SK-N-SH (cell line): ENCODE results near the gene OPN1LW. TPM values are rescaled to one million over a fixed set of nuclear protein-coding genes. Genes with fewer than 3 reads are reported as not detected.

Source experiments
- CTCF ChIA-PET: fragments of 300-600, 350-600 bp; formaldehyde crosslinking; extraction: SDS; loops from one replicate; lab custom pipeline; 2021; lab: Yijun Ruan, JAX
- POLR2A ChIA-PET: fragments of 350-600 bp; sonication (Branson Sonifier 250); formaldehyde crosslinking; extraction: SDS; loops from one replicate; lab custom pipeline; 2020; ENCODE audit warnings: antibody characterized with exemption, inconsistent platforms; lab: Yijun Ruan, JAX
- DNase-seq: peaks from one replicate; pipeline ENCODE4 v3.0.0; 2012
- H2AFZ ChIP-seq: fragments of 200-600 bp; sonication (generic); 2 replicates; pipeline ENCODE4 v1.8.1; 2016; ENCODE audit warnings: antibody characterized with exemption, mild to moderate bottlenecking, low read depth
- H3F3A ChIP-seq: fragments of 200-600 bp; sonication (generic); replicated peaks from 2 replicates; pipeline ENCODE3; 2016; ENCODE audit warnings: antibody characterized with exemption, mild to moderate bottlenecking; ENCODE audit not compliant: insufficient read depth
- H3K27ac ChIP-seq, 2 experiments: fragments of 200-500 bp in 1 of 2; fragments of 200-600 bp in 1 of 2; sonication (Bioruptor generic) in 1 of 2; sonication (generic), shearing (Covaris generic) in 1 of 2; 2 replicates each; pipeline versions ENCODE4 v1.5.1 to v1.6.1; 2014 to 2016; ENCODE audit warnings: low read depth in 2 of 2, inconsistent platforms in 1 of 2, low read length in 1 of 2, mild to moderate bottlenecking in 1 of 2, mixed read lengths in 1 of 2
- H3K27me3 ChIP-seq: fragments of 200-600 bp; sonication (generic), shearing (Covaris generic); 2 replicates; pipeline ENCODE4 v1.6.1; 2016; ENCODE audit warnings: mixed run types; ENCODE audit not compliant: insufficient read depth
- H3K36me3 ChIP-seq, 2 experiments: fragments of 200-500 bp in 1 of 2; fragments of 200-600 bp in 1 of 2; sonication (Bioruptor generic) in 1 of 2; sonication (generic) in 1 of 2; replicated peaks in 1 of 2; 2 replicates each; pipeline versions ENCODE3 to v1.5.1; 2014 to 2016; ENCODE audit warnings: low read length in 1 of 2, mild to moderate bottlenecking in 1 of 2; ENCODE audit not compliant: insufficient read depth in 2 of 2, control insufficient read depth in 1 of 2
- H3K4me1 ChIP-seq, 2 experiments: fragments of 200-500 bp in 1 of 2; fragments of 200-600 bp in 1 of 2; sonication (Bioruptor generic) in 1 of 2; sonication (generic), shearing (Covaris generic) in 1 of 2; 2 replicates each; pipeline versions ENCODE4 v1.5.1 to v1.6.1; 2014 to 2016; ENCODE audit warnings: low read depth in 1 of 2, low read length in 1 of 2, mixed run types in 1 of 2; ENCODE audit not compliant: insufficient read depth in 2 of 2, control insufficient read depth in 1 of 2
- H3K4me2 ChIP-seq: fragments of 200-600 bp; sonication (generic), shearing (Covaris generic); 2 replicates; pipeline ENCODE4 v1.6.1; 2017; ENCODE audit warnings: mixed run types
- H3K4me3 ChIP-seq, 2 experiments: fragments of 200-500 bp in 1 of 2; fragments of 200-600 bp in 1 of 2; sonication (Bioruptor generic) in 1 of 2; sonication (generic), shearing (Covaris generic) in 1 of 2; 2 replicates each; pipeline versions ENCODE4 v1.5.1 to v1.8.1; 2014 to 2016; ENCODE audit warnings: low read depth in 2 of 2, inconsistent platforms in 1 of 2, low read length in 1 of 2, mild to moderate bottlenecking in 1 of 2, mixed read lengths in 1 of 2, moderate library complexity in 1 of 2
- H3K79me2 ChIP-seq: fragments of 200-600 bp; sonication (generic); 2 replicates; pipeline ENCODE4 v1.8.1; 2017; ENCODE audit warnings: mild to moderate bottlenecking; ENCODE audit not compliant: insufficient read depth
- H3K9ac ChIP-seq: fragments of 200-600 bp; sonication (generic); 2 replicates; pipeline ENCODE4 v1.6.1; 2017; ENCODE audit warnings: mixed run types
- H3K9me2 ChIP-seq: fragments of 200-600 bp; sonication (generic); 2 replicates; pipeline ENCODE4 v1.6.1; 2017; ENCODE audit warnings: mixed run types
- H3K9me3 ChIP-seq: fragments of 200-600 bp; sonication (generic); 2 replicates; pipeline ENCODE4 v1.6.1; 2017; ENCODE audit warnings: mixed run types, mild to moderate bottlenecking, moderate library complexity
- H4K20me1 ChIP-seq: fragments of 200-600 bp; sonication (generic); 2 replicates; pipeline ENCODE4 v1.6.1; 2017; ENCODE audit warnings: mild to moderate bottlenecking, mixed run types; ENCODE audit not compliant: insufficient read depth
- EP300 ChIP-seq, 2 experiments: IDR thresholded peaks; 2 replicates each; pipeline versions ENCODE4 v1.4.0 to v1.6.1; 2012; ENCODE audit warnings: borderline replicate concordance in 1 of 2, low read depth in 1 of 2, low read length in 1 of 2
- EZH2phosphoT487 ChIP-seq: fragments of 200-600 bp; sonication (generic); IDR thresholded peaks from 2 replicates; pipeline ENCODE4 v1.6.1; 2017; ENCODE audit warnings: low read depth, mixed run types, mild to moderate bottlenecking, antibody characterized with exemption, moderate library complexity, borderline replicate concordance
- FOSL2 ChIP-seq: IDR thresholded peaks from 2 replicates; pipeline ENCODE4 v1.4.0; 2012; ENCODE audit warnings: low read depth, mild to moderate bottlenecking, moderate library complexity, borderline replicate concordance
- FOXJ3 ChIP-seq: sonication (generic); formaldehyde crosslinking; IDR thresholded peaks from 2 replicates; pipeline ENCODE4 v1.5.1; 2020; ENCODE audit warnings: mild to moderate bottlenecking, missing genetic modification reagents
- JUND ChIP-seq: IDR thresholded peaks from 2 replicates; pipeline ENCODE4 v1.4.0; 2012
- NFIC ChIP-seq: IDR thresholded peaks from 2 replicates; pipeline ENCODE4 v1.4.0; 2012; ENCODE audit warnings: borderline replicate concordance
- NRF1 ChIP-seq: IDR thresholded peaks from 2 replicates; pipeline ENCODE4 v1.6.1; 2012; ENCODE audit warnings: low read depth, mild to moderate bottlenecking, low read length
- POLR2AphosphoS5 ChIP-seq: IDR thresholded peaks from 2 replicates; pipeline ENCODE4 v1.6.1; 2012; ENCODE audit warnings: low read depth, low read length
- RAD21 ChIP-seq: IDR thresholded peaks from 2 replicates; pipeline ENCODE4 v1.6.1; 2012; ENCODE audit warnings: mild to moderate bottlenecking, low read length
- RCOR1 ChIP-seq: fragments of 150-350 bp; IDR thresholded peaks from 2 replicates; pipeline ENCODE4 v1.6.1; 2017; ENCODE audit warnings: antibody characterized with exemption, low read length
- RFX5 ChIP-seq: IDR thresholded peaks from 2 replicates; pipeline ENCODE4 v1.6.1; 2012; ENCODE audit warnings: mild to moderate bottlenecking, improper control_type of control experiment, low read length
- SIN3A ChIP-seq: IDR thresholded peaks from 2 replicates; pipeline ENCODE4 v1.6.1; 2012; ENCODE audit warnings: low read depth, mild to moderate bottlenecking, low read length, moderate library complexity, borderline replicate concordance
- TAF1 ChIP-seq: IDR thresholded peaks from 2 replicates; pipeline ENCODE4 v1.6.1; 2012; ENCODE audit warnings: low read depth, mild to moderate bottlenecking, low read length, moderate library complexity, borderline replicate concordance
- TEAD4 ChIP-seq: IDR thresholded peaks from 2 replicates; pipeline ENCODE4 v1.4.0; 2012; ENCODE audit warnings: mild to moderate bottlenecking, borderline replicate concordance; ENCODE audit not compliant: insufficient read depth
- YY1 ChIP-seq: IDR thresholded peaks from 2 replicates; pipeline ENCODE4 v1.4.0; 2012; ENCODE audit warnings: low read depth, mild to moderate bottlenecking
- WGBS: methylation state at CpG from one replicate; pipeline ENCODE4 v1.1.6; 2017; ENCODE audit warnings: low lambda C conversion rate; 5-methylcytosine and 5-hydroxymethylcytosine counted together
- polyA plus RNA-seq, 3 experiments: library from polyadenylated mRNA; depleted of rRNA; stranded (reverse); fragments of >200 nt; gene quantifications; 2 replicates each; pipeline ENCODE4 v1.2.3, GENCODE V29; 2012
- TF ChIP-seq, protein P1 (sequence below): fragments of 150-350 bp; IDR thresholded peaks from 2 replicates; pipeline ENCODE4 v1.6.1; 2016; ENCODE audit warnings: mild to moderate bottlenecking, low read depth, low read length
- TF ChIP-seq, protein P2 (sequence below): IDR thresholded peaks from 2 replicates; pipeline ENCODE4; 2012
- TF ChIP-seq, protein P3 (sequence below): IDR thresholded peaks from 2 replicates; pipeline ENCODE4 v1.6.1; 2012; ENCODE audit warnings: mild to moderate bottlenecking, low read depth, low read length, moderate library complexity

OPN1LW gene
- polyA plus RNA-seq, 1 of the 3 experiments (the other 2 are of a cell fraction): not detected

DNA sequence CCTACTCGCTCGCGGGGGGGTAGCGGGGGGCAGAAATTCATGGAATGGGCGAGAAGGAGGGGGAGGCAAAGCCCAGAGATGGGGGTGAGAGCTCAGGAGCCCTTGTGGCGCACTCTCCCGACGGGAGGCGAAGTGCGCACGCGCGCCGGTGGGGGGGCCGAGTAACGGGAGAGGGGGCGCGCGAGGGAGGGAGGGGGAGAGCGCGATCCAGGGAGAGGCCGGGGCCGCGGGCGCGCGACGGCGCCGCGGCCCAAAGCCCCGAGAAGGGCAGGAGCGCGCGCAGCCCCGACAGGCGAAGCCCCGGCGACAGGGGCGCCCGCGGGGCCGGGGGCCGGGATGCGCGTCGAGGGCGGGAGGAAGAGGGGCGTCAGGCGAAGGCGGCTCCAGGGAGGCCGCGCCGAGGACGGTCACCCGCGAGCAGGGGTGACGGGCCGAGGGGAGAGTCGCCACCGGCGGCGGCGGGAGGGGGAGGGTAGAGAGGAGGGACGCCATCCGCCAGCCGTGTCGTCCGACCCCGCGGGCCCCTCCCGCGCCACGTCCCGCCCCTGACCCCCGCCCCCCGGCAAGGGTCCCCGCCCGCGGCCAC is 46.9 kb upstream of the OPN1LW start:
- H3K4me2 ChIP-seq: peak overlapping the region; percentile 81
- TF ChIP-seq JUND (no peak), NRF1 (peak; percentile 50; the same call in 1 of the 2 replicates), RAD21 (no peak)
- peak; percentile 91 for DNase-seq
- H4K20me1 ChIP-seq: peaks cover 47% of the 10 kb centered on the region
- peaks cover 9% of the 10 kb centered on the region; the same call in 1 of the 2 replicates for H3K27me3 ChIP-seq
- H3K27ac ChIP-seq: peak overlapping the region; percentile 74
- peak overlapping the region; percentile 70 for H3K9ac ChIP-seq
- CTCF ChIA-PET: interaction anchor here (1.6 kb wide), 1 partner anchor 84 kb away, joined by 6 read pairs; no protein-coding TSS in a partner anchor
- H3K9me3 ChIP-seq: no peaks in the 10 kb centered on the region
- peaks cover 0 to 21% of the 10 kb centered on the region in 2 experiments; a peak in 3 of 4 replicates for H3K4me1 ChIP-seq
- H3K9me2 ChIP-seq: no peaks in the 10 kb centered on the region
- H3K36me3 ChIP-seq: no peaks in the 10 kb centered on the region
- 46% methylated on average over 36 of the region's 80 CpGs for WGBS
- no peak overlapping the region for H2AFZ ChIP-seq
- H3F3A ChIP-seq: no peaks in the 10 kb centered on the region
- peaks cover 48% of the 10 kb centered on the region for H3K79me2 ChIP-seq
- POLR2A ChIA-PET: interaction anchor here (0.7 kb wide), 1 partner anchor 19 kb away, joined by 3 read pairs; no protein-coding TSS in a partner anchor
- H3K4me3 ChIP-seq: peak overlapping the region; percentile 57 to 68

DNA sequence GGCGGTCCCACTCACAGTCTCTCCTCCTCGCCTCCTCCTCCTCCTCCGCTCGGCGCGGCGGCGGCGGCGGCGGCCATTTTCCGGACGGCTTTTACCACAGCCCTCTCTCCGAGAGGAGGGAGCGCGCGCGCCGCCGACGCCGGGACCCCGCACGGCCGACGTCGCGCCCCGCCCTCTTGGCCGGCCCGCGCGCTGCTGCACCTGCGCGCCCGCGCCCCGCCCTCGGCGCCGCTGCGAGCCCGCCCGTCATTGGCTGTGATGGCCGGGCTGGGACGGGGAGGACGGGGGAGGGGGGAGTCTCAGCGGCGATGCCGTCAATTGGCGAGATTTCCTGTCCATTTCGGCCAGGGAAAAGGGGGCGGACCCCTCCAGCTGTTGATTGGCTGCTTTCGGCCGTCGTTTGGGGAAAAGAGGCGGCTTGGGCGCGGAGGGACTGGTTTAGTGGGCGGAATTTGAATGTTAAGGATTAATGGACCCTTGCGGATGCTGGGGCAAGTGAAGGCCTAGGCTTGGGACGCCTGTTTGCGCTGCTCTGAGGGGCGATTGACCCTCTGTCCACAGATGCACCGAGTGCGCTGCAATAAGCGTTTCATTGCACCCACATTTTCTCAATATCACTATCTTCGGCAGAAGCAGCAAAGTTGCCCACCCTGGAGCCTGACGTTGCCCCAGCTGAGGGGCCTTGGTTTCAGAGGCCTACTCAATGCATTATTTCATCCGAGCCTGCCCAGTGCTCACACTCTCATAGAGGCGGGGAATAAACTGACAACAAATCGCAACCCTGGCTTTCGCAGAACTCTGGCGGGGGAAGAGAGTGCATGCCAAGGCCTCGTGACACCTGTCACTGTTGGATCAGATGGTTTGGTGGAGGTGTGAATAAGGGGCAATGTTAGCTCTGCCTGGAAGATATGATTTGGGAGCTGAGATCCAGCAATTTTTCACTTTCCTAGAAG is 46.2 kb upstream of the OPN1LW start, which contains the start of gene MECP2:
MECP2 (minus strand) TSS at position 129 of the 953 bp plus-strand sequence.
- Histone ChIP-seq H2AFZ (peak within 1 kb of the TSS; percentile 66; the same call in 1 of the 2 replicates), H3K9me3 (no peaks in the 10 kb centered on the region), H3K4me3 (peak within 1 kb of the TSS; percentile 57 to 68), H3F3A (no peaks in the 10 kb centered on the region), H3K4me2 (peak within 1 kb of the TSS; percentile 81), H3K27me3 (peaks cover 9% of the 10 kb centered on the region; the same call in 1 of the 2 replicates), H3K9ac (peak within 1 kb of the TSS; percentile 70), H3K4me1 (peaks cover 0 to 21% of the 10 kb centered on the region in 2 experiments; a peak in 3 of 4 replicates), H4K20me1 (peaks cover 40% of the 10 kb centered on the region), H3K36me3 (no peaks in the 10 kb centered on the region), H3K27ac (peak within 1 kb of the TSS; percentile 74), H3K9me2 (no peaks in the 10 kb centered on the region), H3K79me2 (peaks cover 41% of the 10 kb centered on the region)
- POLR2A ChIA-PET: interaction anchor here (0.7 kb wide), 1 partner anchor 18 kb away, joined by 3 read pairs; no protein-coding TSS in a partner anchor
- peak; percentile 92 for DNase-seq
- CTCF ChIA-PET: interaction anchor here (0.6 to 1.6 kb wide), 2 partner anchors 39 to 85 kb away, joined by 3 to 6 read pairs; no protein-coding TSS in a partner anchor
- 36% methylated on average over 43 of the region's 75 CpGs for WGBS
- TF ChIP-seq, protein P1, sequence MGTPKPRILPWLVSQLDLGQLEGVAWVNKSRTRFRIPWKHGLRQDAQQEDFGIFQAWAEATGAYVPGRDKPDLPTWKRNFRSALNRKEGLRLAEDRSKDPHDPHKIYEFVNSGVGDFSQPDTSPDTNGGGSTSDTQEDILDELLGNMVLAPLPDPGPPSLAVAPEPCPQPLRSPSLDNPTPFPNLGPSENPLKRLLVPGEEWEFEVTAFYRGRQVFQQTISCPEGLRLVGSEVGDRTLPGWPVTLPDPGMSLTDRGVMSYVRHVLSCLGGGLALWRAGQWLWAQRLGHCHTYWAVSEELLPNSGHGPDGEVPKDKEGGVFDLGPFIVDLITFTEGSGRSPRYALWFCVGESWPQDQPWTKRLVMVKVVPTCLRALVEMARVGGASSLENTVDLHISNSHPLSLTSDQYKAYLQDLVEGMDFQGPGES: peak; percentile 52; the same call in 1 of the 2 replicates
- TF ChIP-seq, protein P2, sequence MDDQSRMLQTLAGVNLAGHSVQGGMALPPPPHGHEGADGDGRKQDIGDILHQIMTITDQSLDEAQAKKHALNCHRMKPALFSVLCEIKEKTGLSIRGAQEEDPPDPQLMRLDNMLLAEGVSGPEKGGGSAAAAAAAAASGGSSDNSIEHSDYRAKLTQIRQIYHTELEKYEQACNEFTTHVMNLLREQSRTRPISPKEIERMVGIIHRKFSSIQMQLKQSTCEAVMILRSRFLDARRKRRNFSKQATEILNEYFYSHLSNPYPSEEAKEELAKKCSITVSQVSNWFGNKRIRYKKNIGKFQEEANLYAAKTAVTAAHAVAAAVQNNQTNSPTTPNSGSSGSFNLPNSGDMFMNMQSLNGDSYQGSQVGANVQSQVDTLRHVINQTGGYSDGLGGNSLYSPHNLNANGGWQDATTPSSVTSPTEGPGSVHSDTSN: peak; percentile 96
- TF ChIP-seq TEAD4: no peak
- no peak for TF ChIP-seq EZH2phosphoT487
- peak; percentile 34; the same call in 1 of the 2 replicates for TF ChIP-seq POLR2AphosphoS5
- no peak for TF ChIP-seq NFIC
- TF ChIP-seq EP300 (IDR thresholded peaks at IDR 0.05; ENCODE audit: borderline replicate concordance in 1 of 2, low read depth in 1 of 2, low read length in 1 of 2): no peak
- TF ChIP-seq, protein P3, sequence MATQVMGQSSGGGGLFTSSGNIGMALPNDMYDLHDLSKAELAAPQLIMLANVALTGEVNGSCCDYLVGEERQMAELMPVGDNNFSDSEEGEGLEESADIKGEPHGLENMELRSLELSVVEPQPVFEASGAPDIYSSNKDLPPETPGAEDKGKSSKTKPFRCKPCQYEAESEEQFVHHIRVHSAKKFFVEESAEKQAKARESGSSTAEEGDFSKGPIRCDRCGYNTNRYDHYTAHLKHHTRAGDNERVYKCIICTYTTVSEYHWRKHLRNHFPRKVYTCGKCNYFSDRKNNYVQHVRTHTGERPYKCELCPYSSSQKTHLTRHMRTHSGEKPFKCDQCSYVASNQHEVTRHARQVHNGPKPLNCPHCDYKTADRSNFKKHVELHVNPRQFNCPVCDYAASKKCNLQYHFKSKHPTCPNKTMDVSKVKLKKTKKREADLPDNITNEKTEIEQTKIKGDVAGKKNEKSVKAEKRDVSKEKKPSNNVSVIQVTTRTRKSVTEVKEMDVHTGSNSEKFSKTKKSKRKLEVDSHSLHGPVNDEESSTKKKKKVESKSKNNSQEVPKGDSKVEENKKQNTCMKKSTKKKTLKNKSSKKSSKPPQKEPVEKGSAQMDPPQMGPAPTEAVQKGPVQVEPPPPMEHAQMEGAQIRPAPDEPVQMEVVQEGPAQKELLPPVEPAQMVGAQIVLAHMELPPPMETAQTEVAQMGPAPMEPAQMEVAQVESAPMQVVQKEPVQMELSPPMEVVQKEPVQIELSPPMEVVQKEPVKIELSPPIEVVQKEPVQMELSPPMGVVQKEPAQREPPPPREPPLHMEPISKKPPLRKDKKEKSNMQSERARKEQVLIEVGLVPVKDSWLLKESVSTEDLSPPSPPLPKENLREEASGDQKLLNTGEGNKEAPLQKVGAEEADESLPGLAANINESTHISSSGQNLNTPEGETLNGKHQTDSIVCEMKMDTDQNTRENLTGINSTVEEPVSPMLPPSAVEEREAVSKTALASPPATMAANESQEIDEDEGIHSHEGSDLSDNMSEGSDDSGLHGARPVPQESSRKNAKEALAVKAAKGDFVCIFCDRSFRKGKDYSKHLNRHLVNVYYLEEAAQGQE: no peak
- TF ChIP-seq SIN3A: no peak
- TF ChIP-seq FOSL2: no peak
- TF ChIP-seq RAD21: no peak
- no peak for TF ChIP-seq FOXJ3
- TF ChIP-seq YY1: peak; percentile 73; the same call in 1 of the 2 replicates
- TF ChIP-seq TAF1: no peak
- no peak for TF ChIP-seq RCOR1
- no peak for TF ChIP-seq RFX5
- peak; percentile 66 for TF ChIP-seq NRF1
